Measurements from ENCODE around the gene PIK3C2A. TPM values are rescaled to one million over a fixed set of nuclear protein-coding genes. Genes with fewer than 3 reads are reported as not detected.

PIK3C2A gene
- total and polyA plus RNA-seq, 5 donors from 2014 or later, result 5.6 to 34.4 (median 9.1) TPM

Other genes starting within 250 kb of the PIK3C2A start
- gene PLEKHA7, start 193.6 kb downstream of the PIK3C2A start, total RNA-seq, result 1.8 TPM
- gene PLEKHA7, start 193.6 kb downstream of the PIK3C2A start, polyA plus RNA-seq, result 1 to 10 TPM in 1 of 4 donors, under 1 TPM in 3; 0.48 to 1.1 (median 0.61) TPM
- gene RPS13, start 130.3 kb downstream of the PIK3C2A start, total RNA-seq, result 1,120 TPM
- gene RPS13, start 130.3 kb downstream of the PIK3C2A start, polyA plus RNA-seq, result 1,000 to 10,000 TPM; 1,769 to 2,526 (median 2,157) TPM
- gene NUCB2, start 68.8 kb upstream of the PIK3C2A start, total RNA-seq, result 34.7 TPM
- gene NUCB2, start 68.8 kb upstream of the PIK3C2A start, polyA plus RNA-seq, result 10 to 100 TPM; 58.7 to 88.2 (median 74.2) TPM
- gene NCR3LG1, start 143.8 kb upstream of the PIK3C2A start, total RNA-seq, result 0.69 TPM
- gene NCR3LG1, start 143.8 kb upstream of the PIK3C2A start, polyA plus RNA-seq, result under 1 TPM in 1 of 4 donors, not detected in 3; 0.12 TPM
- not detected for gene KCNJ11, start 180.7 kb upstream of the PIK3C2A start, total RNA-seq
- not detected for gene KCNJ11, start 180.7 kb upstream of the PIK3C2A start, polyA plus RNA-seq

All from CD4-positive, CD25-positive, alpha-beta regulatory T cell (primary cell).